ENCODE results near the gene PIPOX.

DNA sequence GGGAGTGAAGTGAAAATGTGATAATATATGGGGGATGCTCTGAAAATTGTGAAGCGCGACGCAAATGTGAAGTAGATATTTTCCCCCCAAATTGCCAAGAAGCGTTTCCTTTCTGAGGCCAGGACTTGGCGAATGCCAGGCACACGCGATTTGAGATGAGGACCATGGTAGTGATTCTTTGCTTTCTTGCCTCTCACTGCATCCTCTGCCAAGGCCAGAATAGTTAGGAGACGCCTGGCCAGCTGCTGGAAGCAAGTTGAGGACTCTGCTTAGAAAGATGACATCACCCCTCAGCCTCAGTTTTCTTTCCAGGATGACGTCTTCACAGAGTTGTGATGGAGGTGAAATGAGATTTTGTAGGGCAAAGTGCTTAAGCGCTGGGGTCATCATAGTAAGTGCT is 25.9 kb downstream of the PIPOX start:
- TF ChIP-seq, protein P1, sequence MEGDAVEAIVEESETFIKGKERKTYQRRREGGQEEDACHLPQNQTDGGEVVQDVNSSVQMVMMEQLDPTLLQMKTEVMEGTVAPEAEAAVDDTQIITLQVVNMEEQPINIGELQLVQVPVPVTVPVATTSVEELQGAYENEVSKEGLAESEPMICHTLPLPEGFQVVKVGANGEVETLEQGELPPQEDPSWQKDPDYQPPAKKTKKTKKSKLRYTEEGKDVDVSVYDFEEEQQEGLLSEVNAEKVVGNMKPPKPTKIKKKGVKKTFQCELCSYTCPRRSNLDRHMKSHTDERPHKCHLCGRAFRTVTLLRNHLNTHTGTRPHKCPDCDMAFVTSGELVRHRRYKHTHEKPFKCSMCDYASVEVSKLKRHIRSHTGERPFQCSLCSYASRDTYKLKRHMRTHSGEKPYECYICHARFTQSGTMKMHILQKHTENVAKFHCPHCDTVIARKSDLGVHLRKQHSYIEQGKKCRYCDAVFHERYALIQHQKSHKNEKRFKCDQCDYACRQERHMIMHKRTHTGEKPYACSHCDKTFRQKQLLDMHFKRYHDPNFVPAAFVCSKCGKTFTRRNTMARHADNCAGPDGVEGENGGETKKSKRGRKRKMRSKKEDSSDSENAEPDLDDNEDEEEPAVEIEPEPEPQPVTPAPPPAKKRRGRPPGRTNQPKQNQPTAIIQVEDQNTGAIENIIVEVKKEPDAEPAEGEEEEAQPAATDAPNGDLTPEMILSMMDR (IDR thresholded peaks at IDR 0.05), result no peak
- no peak for TF ChIP-seq EZH2 (IDR thresholded peaks at IDR 0.05)
- no peak for TF ChIP-seq EZH2phosphoT487 (IDR thresholded peaks at IDR 0.05)
